ENCODE results near the gene ESPNL.

GRCh38 chr2:238097201-238097987 is 2.7 kb upstream of the ESPNL start:
- no peak for TF ChIP-seq POLR2AphosphoS5 (IDR thresholded peaks at IDR 0.05)
- TF ChIP-seq POLR2A (IDR thresholded peaks at IDR 0.05) = no peak

All from transverse colon (tissue), 3 donors.